Fibroblast of lung (primary cell): ENCODE data around the gene CNTN4. TPM values are rescaled to one million over a fixed set of nuclear protein-coding genes. Genes with fewer than 3 reads are reported as not detected.

ENCODE experiments used
- DNase-seq, 2 donors: peaks; one replicate each; pipeline versions ENCODE4 v3.0.0 to v3.0.0-alpha.2; 2010; ENCODE audit warnings: low read depth in 2 of 2
- H2AFZ ChIP-seq: 2 replicates; pipeline ENCODE4 v1.5.1; 2012; ENCODE audit warnings: low read length, control low read depth, inconsistent platforms
- H3K27ac ChIP-seq: 2 replicates; pipeline ENCODE4 v1.5.1; 2011; ENCODE audit warnings: low read length, control low read depth; ENCODE audit not compliant: insufficient read depth
- H3K27me3 ChIP-seq: 2 replicates; pipeline ENCODE4 v1.5.1; 2011; ENCODE audit warnings: mild to moderate bottlenecking, low read length; ENCODE audit not compliant: control insufficient read depth, insufficient read depth
- H3K36me3 ChIP-seq: 2 replicates; pipeline ENCODE4 v1.5.1; 2011; ENCODE audit warnings: low read length; ENCODE audit not compliant: control insufficient read depth, insufficient read depth
- H3K4me1 ChIP-seq: 2 replicates; pipeline ENCODE4 v1.5.1; 2011; ENCODE audit warnings: low read length; ENCODE audit not compliant: control insufficient read depth, insufficient read depth; ENCODE audit errors: extremely low read depth
- H3K4me2 ChIP-seq: 2 replicates; pipeline ENCODE4 v1.5.1; 2011; ENCODE audit warnings: low read length, control low read depth; ENCODE audit not compliant: insufficient read depth; ENCODE audit errors: extremely low read depth
- H3K4me3 ChIP-seq, 4 experiments: fragments of 200-600 bp in 1 of 4; sonication (generic) in 1 of 4; replicated peaks in 1 of 4; 2 replicates each; pipeline ENCODE4 v1.5.1; 2011 to 2016; ENCODE audit warnings: low read length in 4 of 4, low read depth in 3 of 4, mild to moderate bottlenecking in 3 of 4, control low read depth in 2 of 4, inconsistent platforms in 1 of 4, mixed read lengths in 1 of 4; ENCODE audit not compliant: insufficient read depth in 1 of 4; ENCODE audit errors: control extremely low read depth in 1 of 4
- H3K79me2 ChIP-seq: 2 replicates; pipeline ENCODE4 v1.5.1; 2012; ENCODE audit warnings: mild to moderate bottlenecking, low read length, inconsistent platforms; ENCODE audit not compliant: control insufficient read depth, insufficient read depth
- H3K9ac ChIP-seq: 2 replicates; pipeline ENCODE4 v1.5.1; 2011; ENCODE audit warnings: mild to moderate bottlenecking, low read length, control low read depth; ENCODE audit not compliant: insufficient read depth
- H3K9me3 ChIP-seq: 2 replicates; pipeline ENCODE4 v1.5.1; 2012; ENCODE audit warnings: low read depth, low read length; ENCODE audit not compliant: control insufficient read depth, insufficient read depth
- H4K20me1 ChIP-seq: 2 replicates; pipeline ENCODE4 v1.5.1; 2011; ENCODE audit warnings: low read length; ENCODE audit not compliant: control insufficient read depth, insufficient read depth; ENCODE audit errors: extremely low read depth
- EZH2 ChIP-seq: IDR thresholded peaks from 2 replicates; pipeline ENCODE4 v1.5.1; 2012; ENCODE audit warnings: low read length, control low read depth, mild to moderate bottlenecking; ENCODE audit errors: missing control alignments
- polyA plus RNA-seq, 2 donors: library from polyadenylated mRNA; depleted of rRNA in 1 of 2; stranded (reverse) in 1 of 2; unstranded in 1 of 2; fragments of >200 nt; gene quantifications; 2 replicates each; pipeline ENCODE4 v1.2.1, GENCODE V29; 2011 to 2012; ENCODE audit warnings: missing spikeins in 1 of 2
- total RNA-seq: library from RNA; depleted of rRNA; stranded (reverse); fragments of >200 nt; gene quantifications from 2 replicates; pipeline ENCODE4 v1.2.1, GENCODE V29; 2014
- TF ChIP-seq, protein P1 (sequence below), 2 donors: IDR thresholded peaks in 1 of 2; conservative IDR thresholded peaks in 1 of 2; 1 replicate in 1 of 2; 2 replicates in 1 of 2; pipeline ENCODE4 v1.5.1; 2011 to 2012; ENCODE audit warnings: low read length in 2 of 2, control low read depth in 1 of 2, inconsistent platforms in 1 of 2, low read depth in 1 of 2, mild to moderate bottlenecking in 1 of 2

CNTN4 gene
- total and polyA plus RNA-seq, 2 donors (not counting 1 experiment from before 2014, with no cell fraction given), result 0.17 to 0.69 TPM

DNA sequence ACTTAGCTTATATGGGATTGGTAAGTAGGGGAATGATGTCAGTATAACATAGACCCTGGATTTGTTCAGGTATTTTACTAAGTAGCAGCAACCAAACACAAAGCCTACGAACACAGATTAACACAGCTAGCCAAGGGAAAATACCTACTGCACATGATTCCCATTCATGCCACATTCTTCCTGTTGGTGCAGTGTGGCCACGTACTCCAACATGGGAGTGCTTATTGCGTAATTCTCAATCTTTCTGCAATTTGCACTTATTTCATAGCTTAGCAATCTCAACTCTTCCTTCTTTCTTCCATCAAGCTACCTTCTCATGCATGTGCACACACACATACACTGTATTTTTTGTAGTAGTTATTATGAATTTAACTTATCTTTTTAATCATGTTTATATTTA, 824.7 kb downstream of the CNTN4 start:
- Histone ChIP-seq H3K4me1 (no peaks in the 10 kb centered on the region), H3K4me2 (no peak overlapping the region), H3K27ac (no peak overlapping the region), H4K20me1 (no peaks in the 10 kb centered on the region), H3K9me3 (no peaks in the 10 kb centered on the region), H3K4me3 (no peak overlapping the region), H3K36me3 (no peaks in the 10 kb centered on the region), H3K79me2 (no peaks in the 10 kb centered on the region), H3K9ac (no peak overlapping the region), H2AFZ (no peak overlapping the region), H3K27me3 (no peaks in the 10 kb centered on the region)
- no peak for DNase-seq
- TF ChIP-seq, protein P1, sequence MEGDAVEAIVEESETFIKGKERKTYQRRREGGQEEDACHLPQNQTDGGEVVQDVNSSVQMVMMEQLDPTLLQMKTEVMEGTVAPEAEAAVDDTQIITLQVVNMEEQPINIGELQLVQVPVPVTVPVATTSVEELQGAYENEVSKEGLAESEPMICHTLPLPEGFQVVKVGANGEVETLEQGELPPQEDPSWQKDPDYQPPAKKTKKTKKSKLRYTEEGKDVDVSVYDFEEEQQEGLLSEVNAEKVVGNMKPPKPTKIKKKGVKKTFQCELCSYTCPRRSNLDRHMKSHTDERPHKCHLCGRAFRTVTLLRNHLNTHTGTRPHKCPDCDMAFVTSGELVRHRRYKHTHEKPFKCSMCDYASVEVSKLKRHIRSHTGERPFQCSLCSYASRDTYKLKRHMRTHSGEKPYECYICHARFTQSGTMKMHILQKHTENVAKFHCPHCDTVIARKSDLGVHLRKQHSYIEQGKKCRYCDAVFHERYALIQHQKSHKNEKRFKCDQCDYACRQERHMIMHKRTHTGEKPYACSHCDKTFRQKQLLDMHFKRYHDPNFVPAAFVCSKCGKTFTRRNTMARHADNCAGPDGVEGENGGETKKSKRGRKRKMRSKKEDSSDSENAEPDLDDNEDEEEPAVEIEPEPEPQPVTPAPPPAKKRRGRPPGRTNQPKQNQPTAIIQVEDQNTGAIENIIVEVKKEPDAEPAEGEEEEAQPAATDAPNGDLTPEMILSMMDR (conservative IDR thresholded peaks at IDR 0.05 in 1 of 2, IDR thresholded peaks at IDR 0.05 in 1 of 2; ENCODE audit: low read depth in 1 of 2, low read length in 2 of 2), result no peak
- TF ChIP-seq EZH2, result no peak

DNA sequence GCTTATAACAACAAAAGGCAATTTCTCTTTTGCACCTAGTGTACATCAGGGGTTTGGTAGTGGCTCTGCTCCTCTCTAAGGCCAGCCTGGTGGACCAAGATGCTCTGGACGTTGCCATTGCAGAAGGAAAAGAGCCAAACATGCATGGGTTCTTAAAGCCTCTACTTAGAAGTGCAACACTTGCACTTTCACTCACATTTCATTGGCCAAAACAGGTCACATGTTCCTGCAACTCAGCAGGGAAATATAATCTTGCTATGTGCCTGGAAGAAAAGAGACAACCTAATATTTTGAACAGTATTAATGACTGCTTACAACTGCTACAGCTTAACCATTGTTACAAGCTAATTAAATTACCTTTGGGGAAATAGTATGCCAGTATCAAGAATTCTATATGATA, 828.6 kb downstream of the CNTN4 start:
- Histone ChIP-seq H3K9ac (no peak overlapping the region), H3K9me3 (no peaks in the 10 kb centered on the region), H3K4me3 (no peak overlapping the region), H3K36me3 (no peaks in the 10 kb centered on the region), H4K20me1 (no peaks in the 10 kb centered on the region), H3K4me2 (no peak overlapping the region), H3K79me2 (no peaks in the 10 kb centered on the region), H3K4me1 (no peaks in the 10 kb centered on the region), H2AFZ (no peak overlapping the region), H3K27me3 (no peaks in the 10 kb centered on the region), H3K27ac (no peak overlapping the region)
- TF ChIP-seq EZH2, result no peak
- TF ChIP-seq, protein P1 (conservative IDR thresholded peaks at IDR 0.05 in 1 of 2, IDR thresholded peaks at IDR 0.05 in 1 of 2; ENCODE audit: low read depth in 1 of 2, low read length in 2 of 2), result no peak
- DNase-seq, result no peak

DNA sequence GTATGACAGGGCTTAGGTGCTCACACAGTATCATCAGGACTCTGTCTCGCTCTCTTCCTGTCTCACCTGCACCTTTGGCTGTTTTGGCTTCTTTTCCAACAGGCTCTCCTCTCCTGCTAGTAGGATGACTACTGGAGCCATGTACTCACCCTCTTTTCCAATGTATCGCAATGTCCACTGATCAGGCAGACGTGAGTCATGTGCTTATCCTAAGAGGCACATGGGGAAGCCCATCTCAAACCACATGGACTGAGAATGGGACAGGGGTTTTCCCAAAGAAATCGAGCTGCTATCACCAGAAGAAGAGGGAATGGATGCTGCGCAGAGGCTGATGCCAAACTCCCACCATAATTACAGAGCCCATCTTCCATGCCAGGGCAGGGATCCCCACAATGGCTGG, 830.9 kb downstream of the CNTN4 start:
- TF ChIP-seq, protein P1 (conservative IDR thresholded peaks at IDR 0.05 in 1 of 2, IDR thresholded peaks at IDR 0.05 in 1 of 2; ENCODE audit: low read depth in 1 of 2, low read length in 2 of 2), result no peak
- no peaks in the 10 kb centered on the region for H3K4me1 ChIP-seq
- no peak overlapping the region for H3K27ac ChIP-seq
- H3K4me3 ChIP-seq, result no peak overlapping the region
- DNase-seq, result no peak
- no peak overlapping the region for H3K4me2 ChIP-seq
- H4K20me1 ChIP-seq, result no peaks in the 10 kb centered on the region
- H3K9ac ChIP-seq, result no peak overlapping the region
- H3K9me3 ChIP-seq, result no peaks in the 10 kb centered on the region
- H3K79me2 ChIP-seq, result no peaks in the 10 kb centered on the region
- H3K27me3 ChIP-seq, result no peaks in the 10 kb centered on the region
- H3K36me3 ChIP-seq, result no peaks in the 10 kb centered on the region
- H2AFZ ChIP-seq, result no peak overlapping the region
